Endothelial cell of umbilical vein (primary cell): ENCODE results near the gene VTI1A. TPM values are rescaled to one million over a fixed set of nuclear protein-coding genes. Genes with fewer than 3 reads are reported as not detected.

ENCODE experiments used
- BruUV-seq: library from RNA; stranded (reverse); fragments of 400-500 nt; replicated peaks from 2 replicates; lab custom pipeline; 2021; lab: Mats Ljungman, UMichigan
- CTCF ChIA-PET: fragments of 300-600, 350-600 bp; sonication (Branson Sonifier 250); formaldehyde crosslinking; loops from one replicate; lab custom pipeline; 2021; ENCODE audit warnings: antibody characterized with exemption, inconsistent platforms; lab: Charles Lee
- POLR2A ChIA-PET: fragments of 300-600, 350-600 bp; sonication (Branson Sonifier 250); formaldehyde crosslinking; loops from one replicate; lab custom pipeline; 2021; ENCODE audit warnings: antibody characterized with exemption, inconsistent platforms; lab: Charles Lee
- DNase-seq: peaks from one replicate; pipeline ENCODE4 v3.0.0-alpha.2; 2011; ENCODE audit warnings: low read depth, low spot score
- FAIRE-seq: peaks from 2 replicates; lab custom pipeline; 2011; peaks lifted over from hg19 to GRCh38; lab: Jason Lieb, UNC
- H2AFZ ChIP-seq: 2 replicates; pipeline ENCODE4 v1.6.0; 2012; ENCODE audit warnings: low read depth, low read length, control low read depth, inconsistent platforms
- H3K27ac ChIP-seq: 2 replicates; pipeline ENCODE4 v1.5.1; 2011; ENCODE audit warnings: low read depth, mild to moderate bottlenecking, control low read depth, low read length, moderate library complexity; ENCODE audit not compliant: insufficient read depth
- H3K27me3 ChIP-seq, 2 experiments: 2 replicates each; pipeline versions ENCODE4 v1.6.0 to v1.6.1; 2011; ENCODE audit warnings: low read length in 2 of 2, mixed read lengths in 1 of 2; ENCODE audit not compliant: control insufficient read depth in 2 of 2, insufficient read depth in 2 of 2
- H3K36me3 ChIP-seq, 2 experiments: 2 replicates in 1 of 2; 3 replicates in 1 of 2; pipeline ENCODE4 v1.5.1; 2011; ENCODE audit warnings: low read length in 2 of 2, mild to moderate bottlenecking in 1 of 2, moderate library complexity in 1 of 2; ENCODE audit not compliant: control insufficient read depth in 2 of 2, insufficient read depth in 2 of 2; ENCODE audit errors: extremely low read depth in 1 of 2
- H3K4me1 ChIP-seq: 3 replicates; pipeline ENCODE4 v1.5.1; 2011; ENCODE audit warnings: mild to moderate bottlenecking, low read length; ENCODE audit not compliant: control insufficient read depth, insufficient read depth; ENCODE audit errors: extremely low read depth
- H3K4me2 ChIP-seq: 2 replicates; pipeline ENCODE4 v1.6.1; 2011; ENCODE audit warnings: low read length, control low read depth, mixed read lengths; ENCODE audit not compliant: insufficient read depth
- H3K4me3 ChIP-seq, 3 experiments: fragments of 200-600 bp in 1 of 3; sonication (generic), shearing (Covaris generic) in 1 of 3; replicated peaks in 1 of 3; 2 replicates each; pipeline ENCODE4 v1.5.1; 2011 to 2016; ENCODE audit warnings: control low read depth in 3 of 3, low read length in 3 of 3, mild to moderate bottlenecking in 2 of 3, inconsistent platforms in 1 of 3, low read depth in 1 of 3, moderate library complexity in 1 of 3; ENCODE audit not compliant: insufficient read depth in 1 of 3
- H3K79me2 ChIP-seq: 2 replicates; pipeline ENCODE4 v1.6.0; 2012; ENCODE audit warnings: low read length, inconsistent platforms; ENCODE audit not compliant: control insufficient read depth, insufficient read depth
- H3K9ac ChIP-seq: replicated peaks from 2 replicates; pipeline ENCODE3; 2011; ENCODE audit warnings: low read length, control low read depth; ENCODE audit not compliant: insufficient read depth; ENCODE audit errors: extremely low read depth
- H3K9me1 ChIP-seq: replicated peaks from 3 replicates; pipeline ENCODE4 v1.6.0; 2011; ENCODE audit warnings: mild to moderate bottlenecking, low read length; ENCODE audit not compliant: control insufficient read depth, insufficient read depth; ENCODE audit errors: extremely low read depth
- H3K9me3 ChIP-seq: replicated peaks from 2 replicates; pipeline ENCODE4 v1.5.1; 2012; ENCODE audit warnings: low read length, inconsistent platforms; ENCODE audit not compliant: control insufficient read depth, insufficient read depth
- H4K20me1 ChIP-seq: replicated peaks from 2 replicates; pipeline ENCODE3; 2011; ENCODE audit warnings: mild to moderate bottlenecking, low read length; ENCODE audit not compliant: control insufficient read depth, insufficient read depth; ENCODE audit errors: extremely low read depth
- CTCF ChIP-seq, 2 donors: IDR thresholded peaks; 1 replicate in 1 of 2; 2 replicates in 1 of 2; pipeline ENCODE4 v1.5.1; 2011; ENCODE audit warnings: low read length in 2 of 2, mild to moderate bottlenecking in 2 of 2, moderate library complexity in 2 of 2, control low read depth in 1 of 2, inconsistent platforms in 1 of 2, low read depth in 1 of 2; ENCODE audit not compliant: insufficient read depth in 1 of 2; ENCODE audit errors: extremely low read depth in 1 of 2
- EZH2 ChIP-seq: IDR thresholded peaks from 2 replicates; pipeline ENCODE4 v1.6.1; 2012; ENCODE audit warnings: borderline replicate concordance, low read depth, mild to moderate bottlenecking, moderate library complexity, low read length, inconsistent platforms; ENCODE audit not compliant: severe bottlenecking
- FOS ChIP-seq: IDR thresholded peaks from 2 replicates; pipeline ENCODE4 v1.6.1; 2011; ENCODE audit warnings: mild to moderate bottlenecking, low read length, moderate library complexity, borderline replicate concordance; ENCODE audit not compliant: insufficient read depth
- GATA2 ChIP-seq: IDR thresholded peaks from 2 replicates; pipeline ENCODE4 v1.7.0; 2011; ENCODE audit warnings: low read depth, mild to moderate bottlenecking, moderate library complexity, mixed read lengths, low read length; ENCODE audit not compliant: insufficient read length, insufficient read depth
- JUN ChIP-seq: IDR thresholded peaks from 2 replicates; pipeline ENCODE4 v1.6.1; 2011; ENCODE audit warnings: borderline replicate concordance, low read depth; ENCODE audit not compliant: insufficient read length, insufficient read depth
- MAX ChIP-seq: IDR thresholded peaks from 2 replicates; pipeline ENCODE4 v1.6.1; 2011; ENCODE audit not compliant: insufficient read depth, insufficient read length
- MYC ChIP-seq: IDR thresholded peaks from one replicate; pipeline ENCODE4 v1.6.1; 2011; ENCODE audit warnings: mild to moderate bottlenecking, low read depth, low read length
- POLR2A ChIP-seq: IDR thresholded peaks from 2 replicates; pipeline ENCODE4 v1.6.1; 2012; ENCODE audit warnings: low read depth, mild to moderate bottlenecking, control low read depth, low read length
- POLR2AphosphoS5 ChIP-seq: IDR thresholded peaks from 2 replicates; pipeline ENCODE4 v1.6.1; 2012; ENCODE audit warnings: low read depth, mild to moderate bottlenecking, control low read depth, low read length, moderate library complexity; ENCODE audit not compliant: insufficient read depth
- dilution Hi-C: fragments of 300-500 bp; cut with MboI; formaldehyde crosslinking; loops from one replicate; pipeline ENCODE4 v1.15.0; 2019; ENCODE audit warnings: low sequenced_read_pairs; ENCODE audit not compliant: extremely low pct_ligation_motif_present
- intact Hi-C: fragments of 100-400 bp; cut with micrococcal nuclease; formaldehyde crosslinking; loops from one replicate; pipeline ENCODE4 v1.10.0; 2022
- polyA plus RNA-seq, 4 experiments: library from polyadenylated mRNA; depleted of rRNA in 3 of 4; stranded (reverse) in 3 of 4; unstranded in 1 of 4; fragments of >200 nt; gene quantifications; 2 replicates each; pipeline versions ENCODE4 v1.2.1 to v1.2.3, GENCODE V29; 2011 to 2012; ENCODE audit warnings: missing spikeins in 1 of 4
- total RNA-seq: library from RNA; stranded (reverse); gene quantifications from 2 replicates; pipeline ENCODE4 v1.2.3, GENCODE V29; 2021

The VTI1A gene
- total and polyA plus RNA-seq, 2 donors (not counting 3 experiments of a cell fraction or from before 2014, with no cell fraction given), result 10.8 to 35.6 TPM

GRCh38 chr10:112639298-112639697 is 192.3 kb downstream of the VTI1A start:
- CTCF ChIA-PET, result interaction anchor here (1.0 to 1.6 kb wide), 6 partner anchors 9 to 32 kb away, joined by 3 to 6 read pairs (median 4); no protein-coding TSS in a partner anchor
- H2AFZ ChIP-seq, result no peak overlapping the region
- H3K4me3 ChIP-seq, result no peak overlapping the region
- no peaks in the 10 kb centered on the region for H3K79me2 ChIP-seq
- intact Hi-C loops (no loop called here), dilution Hi-C loops (no loop called here)
- no peaks in the 10 kb centered on the region for H3K4me1 ChIP-seq
- TF ChIP-seq GATA2 (no peak), MYC (no peak), JUN (no peak), FOS (no peak), POLR2AphosphoS5 (no peak), EZH2 (no peak), CTCF (IDR thresholded peaks at IDR 0.05; ENCODE audit: extremely low read depth in 1 of 2, insufficient read depth in 1 of 2, low read depth in 1 of 2, low read length in 2 of 2) (no peak), MAX (no peak), POLR2A (no peak)
- no peak for DNase-seq
- H3K27ac ChIP-seq, result no peak overlapping the region
- no peaks in the 10 kb centered on the region for H3K9me3 ChIP-seq
- no peak overlapping the region for H3K9ac ChIP-seq
- POLR2A ChIA-PET, result no interaction called here
- H4K20me1 ChIP-seq, result no peaks in the 10 kb centered on the region
- FAIRE-seq, result no peak
- no peaks in the 10 kb centered on the region for H3K36me3 ChIP-seq
- H3K4me2 ChIP-seq, result no peak overlapping the region
- no peaks in the 10 kb centered on the region for H3K9me1 ChIP-seq
- no peaks in the 10 kb centered on the region for H3K27me3 ChIP-seq
- no TSS peak for BruUV-seq
